WTC11 (cell line): Measurements from ENCODE around the gene IRF7. TPM values are rescaled to one million over a fixed set of nuclear protein-coding genes. Genes with fewer than 3 reads are reported as not detected.

ENCODE experiments used
- ATAC-seq: fragments of 200-7000 bp; cut with Tn5 transposase; 2 replicates; pipeline ENCODE4 v1.10.0; 2021; ENCODE audit warnings: mild to moderate bottlenecking, moderate library complexity
- CTCF ChIA-PET: fragments of 300-600 bp; sonication (Branson Sonifier 250); formaldehyde crosslinking; loops from one replicate; lab custom pipeline; 2021; ENCODE audit warnings: antibody characterized with exemption; lab: Charles Lee
- POLR2A ChIA-PET: fragments of 350-600 bp; sonication (Branson Sonifier 250); formaldehyde crosslinking; loops from one replicate; lab custom pipeline; 2021; ENCODE audit warnings: antibody characterized with exemption; lab: Charles Lee
- DNase-seq: peaks from one replicate; pipeline ENCODE4 v3.0.0; 2021; ENCODE audit warnings: low spot score
- H3K27ac Mint-ChIP-seq: 2 replicates; pipeline ENCODE4 v1.8.0; 2021; ENCODE audit warnings: mixed read lengths
- H3K27me3 Mint-ChIP-seq: 2 replicates; pipeline ENCODE4 v1.8.0; 2021; ENCODE audit warnings: low read depth, mild to moderate bottlenecking, moderate library complexity, mixed read lengths
- H3K36me3 Mint-ChIP-seq: 2 replicates; pipeline ENCODE4 v1.8.0; 2021; ENCODE audit warnings: mixed read lengths
- H3K4me1 Mint-ChIP-seq: 2 replicates; pipeline ENCODE4 v1.8.0; 2022; ENCODE audit warnings: mixed read lengths
- H3K4me3 Mint-ChIP-seq: 2 replicates; pipeline ENCODE4 v1.8.0; 2021; ENCODE audit warnings: mild to moderate bottlenecking, moderate library complexity, mixed read lengths
- H3K9me3 Mint-ChIP-seq: 2 replicates; pipeline ENCODE4 v1.8.0; 2021; ENCODE audit warnings: mixed read lengths
- CREB1 ChIP-seq: sonication (generic); formaldehyde crosslinking; IDR thresholded peaks from 2 replicates; pipeline ENCODE4 v1.8.0; 2023; ENCODE audit warnings: mild to moderate bottlenecking, missing genetic modification reagents
- ESRRA ChIP-seq: sonication (generic); formaldehyde crosslinking; IDR thresholded peaks from 2 replicates; pipeline ENCODE4 v1.8.1; 2022; ENCODE audit warnings: mild to moderate bottlenecking, missing genetic modification reagents, borderline replicate concordance
- FOXK1 ChIP-seq: sonication (generic); formaldehyde crosslinking; IDR thresholded peaks from 2 replicates; pipeline ENCODE4 v1.8.0; 2022; ENCODE audit warnings: mild to moderate bottlenecking, moderate library complexity, missing genetic modification reagents
- HMGA2 ChIP-seq: fragments of 250-450 bp; sonication (Bioruptor Pico); IDR thresholded peaks from 2 replicates; pipeline ENCODE4 v1.4.0; 2021; ENCODE audit warnings: mild to moderate bottlenecking, moderate library complexity
- JAZF1 ChIP-seq: fragments of 250-450 bp; sonication (Bioruptor Pico); IDR thresholded peaks from 2 replicates; pipeline ENCODE4 v1.9.0; 2021; ENCODE audit warnings: moderate library complexity, mild to moderate bottlenecking, inconsistent platforms
- JUN ChIP-seq: sonication (generic); formaldehyde crosslinking; IDR thresholded peaks from 2 replicates; pipeline ENCODE4 v1.8.0; 2023; ENCODE audit warnings: mild to moderate bottlenecking, missing genetic modification reagents
- NR3C1 ChIP-seq: sonication (generic); formaldehyde crosslinking; conservative IDR thresholded peaks from 2 replicates; pipeline ENCODE4 v1.8.1; 2023; ENCODE audit warnings: low read depth, mild to moderate bottlenecking, missing genetic modification reagents
- SMAD3 ChIP-seq: sonication (generic); formaldehyde crosslinking; IDR thresholded peaks from 2 replicates; pipeline ENCODE4 v1.8.0; 2022; ENCODE audit warnings: missing genetic modification reagents, mild to moderate bottlenecking, borderline replicate concordance
- SMAD4 ChIP-seq: sonication (generic); formaldehyde crosslinking; IDR thresholded peaks from 2 replicates; pipeline ENCODE4 v1.8.0; 2022; ENCODE audit warnings: mild to moderate bottlenecking, missing genetic modification reagents
- TCF7 ChIP-seq: sonication (generic); formaldehyde crosslinking; IDR thresholded peaks from 2 replicates; pipeline ENCODE4 v1.8.0; 2022; ENCODE audit warnings: mild to moderate bottlenecking, low read depth, missing genetic modification reagents, moderate library complexity
- TEAD4 ChIP-seq: sonication (generic); formaldehyde crosslinking; IDR thresholded peaks from 2 replicates; pipeline ENCODE4 v1.8.0; 2022; ENCODE audit warnings: mild to moderate bottlenecking, missing genetic modification reagents
- ZBTB21 ChIP-seq: sonication (generic); formaldehyde crosslinking; IDR thresholded peaks from 2 replicates; pipeline ENCODE4 v1.8.1; 2023; ENCODE audit warnings: mild to moderate bottlenecking, missing genetic modification reagents, borderline replicate concordance
- ZNF121 ChIP-seq: sonication (generic); formaldehyde crosslinking; IDR thresholded peaks from 2 replicates; pipeline ENCODE4 v1.8.0; 2023; ENCODE audit warnings: missing genetic modification reagents
- ZNF396 ChIP-seq: fragments of 250-450 bp; sonication (Bioruptor Pico); IDR thresholded peaks from 2 replicates; pipeline ENCODE4 v1.8.0; 2021; ENCODE audit warnings: mild to moderate bottlenecking, moderate library complexity, borderline replicate concordance
- total RNA-seq: library from RNA; stranded (reverse); gene quantifications from 3 replicates; pipeline ENCODE4 v1.2.3, GENCODE V29; 2021
- TF ChIP-seq, protein P1 (sequence below): sonication (generic); formaldehyde crosslinking; conservative IDR thresholded peaks from 2 replicates; pipeline ENCODE4 v1.8.1; 2022; ENCODE audit warnings: mild to moderate bottlenecking, missing genetic modification reagents
- TF ChIP-seq, protein P2 (sequence below): sonication (generic); formaldehyde crosslinking; IDR thresholded peaks from 2 replicates; pipeline ENCODE4 v1.8.0; 2022; ENCODE audit warnings: mild to moderate bottlenecking, missing genetic modification reagents
- TF ChIP-seq, protein P3 (sequence below): sonication (generic); formaldehyde crosslinking; conservative IDR thresholded peaks from 2 replicates; pipeline ENCODE4 v1.8.1; 2023; ENCODE audit warnings: mild to moderate bottlenecking, low read depth, missing genetic modification reagents, moderate library complexity
- TF ChIP-seq, protein P4 (sequence below): fragments of 250-450 bp; sonication (Bioruptor Pico); conservative IDR thresholded peaks from 2 replicates; pipeline ENCODE4 v1.9.0; 2021; ENCODE audit warnings: mild to moderate bottlenecking
- TF ChIP-seq, protein P5 (sequence below): fragments of 250-450 bp; sonication (Bioruptor Pico); IDR thresholded peaks from 2 replicates; pipeline ENCODE4 v1.9.0; 2021; ENCODE audit warnings: moderate library complexity, mild to moderate bottlenecking, inconsistent platforms, borderline replicate concordance
- TF ChIP-seq, protein P6 (sequence below): sonication (generic); formaldehyde crosslinking; IDR thresholded peaks from 2 replicates; pipeline ENCODE4 v1.8.0; 2023; ENCODE audit warnings: mild to moderate bottlenecking, missing genetic modification reagents
- TF ChIP-seq, protein P7 (sequence below): sonication (generic); formaldehyde crosslinking; IDR thresholded peaks from 2 replicates; pipeline ENCODE4 v1.8.1; 2022; ENCODE audit warnings: mild to moderate bottlenecking, missing genetic modification reagents, moderate library complexity, borderline replicate concordance

The IRF7 gene
- total RNA-seq, 1 experiment from 2014 or later: 11.1 TPM

DNA sequence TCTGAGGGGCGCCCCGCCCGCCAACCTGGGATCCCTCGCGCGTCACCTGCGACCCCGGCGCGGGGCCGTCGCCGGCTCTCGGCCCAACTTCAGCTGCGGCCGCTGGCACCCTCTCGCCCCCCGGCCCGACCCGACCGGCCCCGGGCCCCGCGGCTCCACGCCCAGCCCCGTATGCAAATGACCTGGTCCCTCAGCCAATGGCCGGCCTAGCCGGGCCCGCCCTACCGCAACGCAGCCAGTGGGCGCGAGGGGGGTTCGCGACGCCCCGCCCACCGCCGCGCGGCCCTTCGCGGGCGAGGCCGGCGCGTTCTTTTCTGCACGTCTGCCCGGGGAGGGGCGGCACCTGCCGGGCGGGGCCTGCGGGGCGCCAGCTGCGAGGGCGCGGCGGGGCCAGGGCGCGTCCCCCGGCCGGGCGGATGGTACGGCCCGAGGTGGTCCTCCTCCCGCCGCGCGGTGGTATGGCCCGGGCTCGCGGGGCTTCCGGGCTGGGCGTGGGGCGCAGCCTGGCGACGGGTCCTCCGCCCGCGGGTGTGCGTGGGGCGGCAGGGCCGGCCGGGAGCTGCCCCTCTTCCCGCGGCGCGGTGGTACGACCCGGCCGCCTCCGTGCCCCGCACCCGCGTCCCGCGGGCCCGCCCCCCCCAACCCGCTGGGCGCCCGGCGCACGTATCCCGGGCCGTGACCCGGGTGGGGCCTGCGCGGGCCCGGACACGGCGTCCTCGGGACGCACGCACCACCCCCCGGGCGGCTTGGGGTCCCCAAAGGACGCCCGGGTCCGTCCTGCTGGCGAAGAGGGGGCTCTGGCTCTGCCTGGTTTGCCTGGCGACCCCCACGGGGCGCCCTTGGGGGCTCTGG lies 47.2 kb downstream of the IRF7 start:
- peak; percentile 89 for ATAC-seq
- no peak overlapping the region for H3K27ac Mint-ChIP-seq
- POLR2A ChIA-PET: interaction anchor here (1.0 to 1.1 kb wide), 2 partner anchors 9 to 12 kb away, joined by 3 read pairs; no protein-coding TSS in a partner anchor
- H3K27me3 Mint-ChIP-seq: peaks cover 8% of the 10 kb centered on the region
- H3K36me3 Mint-ChIP-seq: 0 out of 2 replicates have a peak, but pooled peaks cover 3% of the 10 kb centered on the region
- CTCF ChIA-PET: interaction anchor here (0.6 to 5.8 kb wide), 5 partner anchors 9 to 119 kb away, joined by 3 to 32 read pairs (median 3); partner anchors contain the start of gene LMNTD2
- H3K9me3 Mint-ChIP-seq: no peaks in the 10 kb centered on the region
- DNase-seq: peak; percentile 95
- H3K4me1 Mint-ChIP-seq: peaks cover 35% of the 10 kb centered on the region
- H3K4me3 Mint-ChIP-seq: peak overlapping the region; percentile 66
- TF ChIP-seq, protein P1, sequence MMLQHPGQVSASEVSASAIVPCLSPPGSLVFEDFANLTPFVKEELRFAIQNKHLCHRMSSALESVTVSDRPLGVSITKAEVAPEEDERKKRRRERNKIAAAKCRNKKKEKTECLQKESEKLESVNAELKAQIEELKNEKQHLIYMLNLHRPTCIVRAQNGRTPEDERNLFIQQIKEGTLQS (CRISPR knock-in tag): no peak
- TF ChIP-seq FOXK1: no peak; the same call in 1 of the 2 replicates
- no peak for TF ChIP-seq TEAD4 (CRISPR knock-in tag)
- TF ChIP-seq, protein P2, sequence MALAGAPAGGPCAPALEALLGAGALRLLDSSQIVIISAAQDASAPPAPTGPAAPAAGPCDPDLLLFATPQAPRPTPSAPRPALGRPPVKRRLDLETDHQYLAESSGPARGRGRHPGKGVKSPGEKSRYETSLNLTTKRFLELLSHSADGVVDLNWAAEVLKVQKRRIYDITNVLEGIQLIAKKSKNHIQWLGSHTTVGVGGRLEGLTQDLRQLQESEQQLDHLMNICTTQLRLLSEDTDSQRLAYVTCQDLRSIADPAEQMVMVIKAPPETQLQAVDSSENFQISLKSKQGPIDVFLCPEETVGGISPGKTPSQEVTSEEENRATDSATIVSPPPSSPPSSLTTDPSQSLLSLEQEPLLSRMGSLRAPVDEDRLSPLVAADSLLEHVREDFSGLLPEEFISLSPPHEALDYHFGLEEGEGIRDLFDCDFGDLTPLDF (CRISPR knock-in tag): no peak
- TF ChIP-seq JAZF1 (CRISPR knock-in tag): no peak
- TF ChIP-seq SMAD3 (CRISPR knock-in tag): no peak
- TF ChIP-seq, protein P3, sequence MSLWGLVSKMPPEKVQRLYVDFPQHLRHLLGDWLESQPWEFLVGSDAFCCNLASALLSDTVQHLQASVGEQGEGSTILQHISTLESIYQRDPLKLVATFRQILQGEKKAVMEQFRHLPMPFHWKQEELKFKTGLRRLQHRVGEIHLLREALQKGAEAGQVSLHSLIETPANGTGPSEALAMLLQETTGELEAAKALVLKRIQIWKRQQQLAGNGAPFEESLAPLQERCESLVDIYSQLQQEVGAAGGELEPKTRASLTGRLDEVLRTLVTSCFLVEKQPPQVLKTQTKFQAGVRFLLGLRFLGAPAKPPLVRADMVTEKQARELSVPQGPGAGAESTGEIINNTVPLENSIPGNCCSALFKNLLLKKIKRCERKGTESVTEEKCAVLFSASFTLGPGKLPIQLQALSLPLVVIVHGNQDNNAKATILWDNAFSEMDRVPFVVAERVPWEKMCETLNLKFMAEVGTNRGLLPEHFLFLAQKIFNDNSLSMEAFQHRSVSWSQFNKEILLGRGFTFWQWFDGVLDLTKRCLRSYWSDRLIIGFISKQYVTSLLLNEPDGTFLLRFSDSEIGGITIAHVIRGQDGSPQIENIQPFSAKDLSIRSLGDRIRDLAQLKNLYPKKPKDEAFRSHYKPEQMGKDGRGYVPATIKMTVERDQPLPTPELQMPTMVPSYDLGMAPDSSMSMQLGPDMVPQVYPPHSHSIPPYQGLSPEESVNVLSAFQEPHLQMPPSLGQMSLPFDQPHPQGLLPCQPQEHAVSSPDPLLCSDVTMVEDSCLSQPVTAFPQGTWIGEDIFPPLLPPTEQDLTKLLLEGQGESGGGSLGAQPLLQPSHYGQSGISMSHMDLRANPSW (CRISPR knock-in tag): 0 out of 2 replicates have a peak, but pooled peaks have one; percentile 76
- 0 out of 2 replicates have a peak, but pooled peaks have one; percentile 33 for TF ChIP-seq NR3C1 (CRISPR knock-in tag)
- TF ChIP-seq JUN (CRISPR knock-in tag): no peak
- no peak for TF ChIP-seq ESRRA (CRISPR knock-in tag)
- TF ChIP-seq, protein P4, sequence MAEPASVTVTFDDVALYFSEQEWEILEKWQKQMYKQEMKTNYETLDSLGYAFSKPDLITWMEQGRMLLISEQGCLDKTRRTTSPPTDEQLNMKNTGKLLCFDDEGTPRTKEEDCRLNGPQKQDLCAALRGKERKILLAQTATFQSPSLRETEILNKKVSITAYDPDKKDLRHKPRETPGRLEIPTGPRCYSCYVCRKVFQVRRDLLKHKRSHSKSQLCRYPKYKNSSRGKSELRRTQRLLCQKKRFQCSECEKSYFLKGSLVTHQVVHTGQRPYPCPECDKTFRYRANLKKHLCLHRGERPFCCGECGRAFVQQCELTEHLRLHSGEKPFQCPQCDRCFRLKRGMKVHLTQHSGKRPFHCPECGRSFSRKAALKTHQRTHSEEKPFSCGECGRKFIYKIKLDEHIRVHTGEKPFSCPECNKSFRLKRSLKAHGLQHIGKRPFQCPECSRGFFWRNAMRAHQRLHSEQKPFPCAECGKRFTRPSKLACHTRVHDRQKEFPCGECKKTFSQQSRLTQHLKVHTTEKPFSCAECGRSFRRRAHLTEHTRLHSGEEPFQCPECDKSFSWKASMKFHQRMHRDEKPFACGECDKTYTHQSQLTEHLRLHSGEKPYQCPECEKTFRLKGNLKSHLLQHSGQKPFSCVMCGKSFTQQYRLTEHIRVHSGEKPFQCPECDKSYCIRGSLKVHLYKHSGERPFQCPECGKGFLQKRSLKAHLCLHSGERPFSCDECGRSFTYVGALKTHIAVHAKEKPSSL (CRISPR knock-in tag): no peak
- no peak for TF ChIP-seq HMGA2
- no peak for TF ChIP-seq ZNF121 (CRISPR knock-in tag)
- no peak for TF ChIP-seq ZBTB21 (CRISPR knock-in tag)
- TF ChIP-seq TCF7 (CRISPR knock-in tag): no peak
- TF ChIP-seq SMAD4: no peak
- no peak for TF ChIP-seq CREB1
- TF ChIP-seq, protein P5, sequence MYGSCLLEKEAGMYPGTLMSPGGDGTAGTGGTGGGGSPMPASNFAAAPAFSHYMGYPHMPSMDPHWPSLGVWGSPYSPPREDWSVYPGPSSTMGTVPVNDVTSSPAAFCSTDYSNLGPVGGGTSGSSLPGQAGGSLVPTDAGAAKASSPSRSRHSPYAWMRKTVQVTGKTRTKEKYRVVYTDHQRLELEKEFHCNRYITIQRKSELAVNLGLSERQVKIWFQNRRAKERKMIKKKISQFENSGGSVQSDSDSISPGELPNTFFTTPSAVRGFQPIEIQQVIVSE (CRISPR knock-in tag): no peak
- TF ChIP-seq, protein P6, sequence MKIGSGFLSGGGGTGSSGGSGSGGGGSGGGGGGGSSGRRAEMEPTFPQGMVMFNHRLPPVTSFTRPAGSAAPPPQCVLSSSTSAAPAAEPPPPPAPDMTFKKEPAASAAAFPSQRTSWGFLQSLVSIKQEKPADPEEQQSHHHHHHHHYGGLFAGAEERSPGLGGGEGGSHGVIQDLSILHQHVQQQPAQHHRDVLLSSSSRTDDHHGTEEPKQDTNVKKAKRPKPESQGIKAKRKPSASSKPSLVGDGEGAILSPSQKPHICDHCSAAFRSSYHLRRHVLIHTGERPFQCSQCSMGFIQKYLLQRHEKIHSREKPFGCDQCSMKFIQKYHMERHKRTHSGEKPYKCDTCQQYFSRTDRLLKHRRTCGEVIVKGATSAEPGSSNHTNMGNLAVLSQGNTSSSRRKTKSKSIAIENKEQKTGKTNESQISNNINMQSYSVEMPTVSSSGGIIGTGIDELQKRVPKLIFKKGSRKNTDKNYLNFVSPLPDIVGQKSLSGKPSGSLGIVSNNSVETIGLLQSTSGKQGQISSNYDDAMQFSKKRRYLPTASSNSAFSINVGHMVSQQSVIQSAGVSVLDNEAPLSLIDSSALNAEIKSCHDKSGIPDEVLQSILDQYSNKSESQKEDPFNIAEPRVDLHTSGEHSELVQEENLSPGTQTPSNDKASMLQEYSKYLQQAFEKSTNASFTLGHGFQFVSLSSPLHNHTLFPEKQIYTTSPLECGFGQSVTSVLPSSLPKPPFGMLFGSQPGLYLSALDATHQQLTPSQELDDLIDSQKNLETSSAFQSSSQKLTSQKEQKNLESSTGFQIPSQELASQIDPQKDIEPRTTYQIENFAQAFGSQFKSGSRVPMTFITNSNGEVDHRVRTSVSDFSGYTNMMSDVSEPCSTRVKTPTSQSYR (CRISPR knock-in tag): no peak
- no peak for TF ChIP-seq ZNF396 (CRISPR knock-in tag)
- TF ChIP-seq, protein P7, sequence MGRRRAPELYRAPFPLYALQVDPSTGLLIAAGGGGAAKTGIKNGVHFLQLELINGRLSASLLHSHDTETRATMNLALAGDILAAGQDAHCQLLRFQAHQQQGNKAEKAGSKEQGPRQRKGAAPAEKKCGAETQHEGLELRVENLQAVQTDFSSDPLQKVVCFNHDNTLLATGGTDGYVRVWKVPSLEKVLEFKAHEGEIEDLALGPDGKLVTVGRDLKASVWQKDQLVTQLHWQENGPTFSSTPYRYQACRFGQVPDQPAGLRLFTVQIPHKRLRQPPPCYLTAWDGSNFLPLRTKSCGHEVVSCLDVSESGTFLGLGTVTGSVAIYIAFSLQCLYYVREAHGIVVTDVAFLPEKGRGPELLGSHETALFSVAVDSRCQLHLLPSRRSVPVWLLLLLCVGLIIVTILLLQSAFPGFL: no peak
